Kidney capillary endothelial cell (primary cell): ENCODE results near the gene ERBB4.

Source experiments
- DNase-seq: peaks from one replicate; pipeline ENCODE4 v3.0.0-alpha.2; 2018; ENCODE audit warnings: low spot score

The ERBB4 gene

DNA sequence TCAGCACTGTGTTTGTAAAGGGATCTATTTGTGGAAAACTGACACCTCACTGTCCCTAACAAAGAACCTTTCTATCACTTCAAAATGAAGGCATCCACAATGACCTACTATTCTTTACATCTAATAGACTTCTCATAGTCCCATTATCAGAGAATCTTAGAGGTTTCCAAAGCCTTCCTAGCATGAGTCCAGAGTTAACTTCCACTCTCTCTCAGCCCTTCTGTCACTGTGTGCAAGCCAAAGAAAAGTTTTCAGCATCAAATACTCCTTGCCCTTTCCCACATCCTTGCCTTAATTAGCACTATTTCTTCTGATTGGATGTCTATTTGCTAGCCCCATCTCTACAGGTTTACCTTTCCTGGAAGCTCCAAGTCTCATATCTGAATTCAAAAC, 178.5 kb downstream of the ERBB4 start:
- no peak for DNase-seq

DNA sequence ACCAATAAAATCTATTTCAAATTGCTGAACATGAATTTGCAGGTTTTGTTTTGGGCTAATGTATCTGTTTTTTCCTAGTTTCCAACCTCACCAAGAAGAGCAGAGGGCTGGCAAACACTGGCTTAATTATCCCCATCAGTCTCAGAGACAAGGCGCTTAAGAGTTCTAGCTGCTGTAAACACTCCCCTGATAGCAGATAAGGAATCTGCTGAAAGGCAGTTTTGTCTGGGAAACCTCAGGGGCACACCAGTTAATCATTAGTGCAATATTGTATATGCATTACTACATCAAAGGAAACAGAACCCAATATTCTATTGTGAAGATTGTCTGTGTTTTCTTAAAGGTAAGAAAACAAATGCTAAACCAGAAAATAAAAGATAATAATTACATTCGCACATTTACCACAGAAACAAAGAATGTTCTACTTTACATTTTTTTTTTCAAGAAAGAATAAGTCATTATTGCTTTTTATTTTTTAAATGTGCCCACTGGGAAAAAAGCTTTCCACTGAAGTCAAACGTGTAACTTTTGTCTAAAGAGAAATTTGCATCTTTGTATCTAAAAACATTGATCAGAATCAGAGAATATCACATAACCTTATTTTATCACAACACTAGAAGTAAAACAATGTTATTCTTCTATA, 179.1 kb downstream of the ERBB4 start:
- no peak for DNase-seq

DNA sequence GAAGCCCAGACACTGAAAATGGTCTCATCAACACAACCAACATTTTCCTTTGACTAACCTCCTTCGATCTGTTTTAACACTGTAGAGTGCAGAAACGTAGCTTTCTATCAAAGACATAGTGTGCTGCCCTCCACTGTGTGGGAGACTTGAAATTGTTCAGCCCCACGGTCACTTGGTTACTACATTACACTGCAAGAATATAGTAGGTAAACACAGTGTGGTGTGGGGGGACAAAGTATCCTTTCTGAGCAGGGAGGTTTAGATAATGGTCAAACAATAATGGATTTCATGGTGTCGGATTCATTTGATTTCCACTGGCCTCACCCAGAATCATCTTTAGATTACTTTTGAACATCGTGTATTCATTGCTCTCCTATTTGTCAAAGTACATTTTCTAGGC, 181.0 kb downstream of the ERBB4 start:
- no peak for DNase-seq

DNA sequence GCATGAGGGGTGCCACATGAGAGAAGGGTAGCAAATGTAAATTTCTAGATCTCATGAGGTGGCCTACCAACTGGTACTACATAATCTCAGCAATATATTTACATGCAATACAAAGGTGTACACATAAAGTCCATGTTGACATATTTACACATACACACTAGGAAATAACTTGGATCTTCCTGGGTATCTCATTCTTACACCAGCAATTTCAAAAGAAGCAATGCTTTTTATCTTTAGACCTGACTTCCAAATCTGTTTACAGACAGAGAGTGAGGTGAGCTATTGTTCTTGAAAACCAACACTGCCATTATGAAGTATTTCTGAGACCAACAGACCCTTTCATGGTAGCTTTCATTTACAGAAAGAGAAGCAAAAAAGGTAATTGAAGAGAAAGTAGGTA, 184.2 kb downstream of the ERBB4 start:
- no peak for DNase-seq

DNA sequence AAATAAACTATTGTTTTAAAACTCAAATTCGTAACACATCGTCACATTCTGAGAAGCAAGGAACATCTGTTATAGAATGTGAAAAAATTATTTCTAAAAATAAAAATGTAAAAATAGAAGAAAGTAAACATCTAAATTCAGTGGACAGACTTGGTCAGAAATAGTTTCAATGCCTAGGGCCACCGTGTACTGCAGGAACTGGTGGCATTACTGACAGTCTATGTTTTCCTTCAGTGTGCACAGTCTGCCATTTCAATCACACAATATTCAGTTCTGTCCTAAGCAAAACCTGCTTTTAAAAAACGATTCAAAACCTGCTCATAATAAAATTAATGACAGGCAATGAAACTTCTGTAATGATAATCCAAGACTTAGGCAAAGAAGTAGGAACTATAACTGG, 190.1 kb downstream of the ERBB4 start:
- no peak for DNase-seq

DNA sequence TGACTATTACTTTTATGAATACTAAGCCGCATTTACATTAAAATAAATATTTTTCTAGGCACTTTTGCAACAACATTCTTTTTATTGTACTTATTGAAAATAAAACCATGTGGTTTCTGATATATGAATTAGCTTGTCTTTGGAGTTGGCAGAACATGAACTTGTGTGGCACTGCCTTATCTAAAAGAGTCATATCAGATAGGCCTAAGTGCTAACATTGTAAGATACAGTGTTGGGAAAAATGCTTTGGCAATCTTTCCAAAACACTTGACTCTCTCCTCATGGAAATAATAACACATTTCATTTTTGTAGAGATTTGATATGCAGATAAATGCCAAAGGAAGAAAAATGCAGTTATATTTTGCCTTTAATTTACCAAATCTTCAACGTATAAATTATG, 191.7 kb downstream of the ERBB4 start:
- DNase-seq = no peak

DNA sequence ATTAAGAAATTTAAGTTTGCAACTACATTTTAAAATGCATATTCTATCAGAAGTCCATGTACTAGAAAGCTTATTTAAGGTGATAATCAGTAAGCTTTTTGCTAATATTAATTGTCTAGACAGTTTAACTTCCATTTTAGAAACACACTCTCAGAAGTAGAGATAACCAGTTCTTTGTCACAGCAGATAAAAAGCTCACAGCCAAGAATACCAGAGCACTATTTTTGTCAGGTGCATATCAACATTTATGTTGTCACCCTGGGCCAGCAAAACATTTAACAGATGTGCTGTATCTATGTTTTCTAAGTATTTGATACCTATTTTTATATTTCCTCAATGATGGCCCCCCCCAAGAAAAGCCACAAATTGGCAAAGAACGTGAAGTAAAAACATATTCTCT, 192.6 kb downstream of the ERBB4 start:
- no peak for DNase-seq

DNA sequence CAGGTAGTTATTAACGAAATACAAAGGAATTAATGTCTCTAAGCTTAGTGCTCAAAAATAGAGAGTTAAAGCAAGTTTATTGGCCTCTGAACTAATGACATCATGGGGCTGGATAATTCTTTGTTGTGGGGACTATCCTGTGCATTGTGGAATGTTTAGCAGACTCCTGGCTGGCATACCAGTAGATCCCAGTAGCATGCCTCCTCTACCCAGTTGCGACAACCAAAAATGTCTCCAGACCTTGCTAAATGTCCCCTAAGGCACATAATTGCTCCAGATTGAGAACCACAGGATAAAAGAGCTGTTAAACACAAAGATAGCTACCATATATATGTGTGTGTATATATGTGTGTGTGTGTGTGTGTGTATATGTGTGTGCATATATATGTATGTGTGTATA, 194.5 kb downstream of the ERBB4 start:
- no peak for DNase-seq

DNA sequence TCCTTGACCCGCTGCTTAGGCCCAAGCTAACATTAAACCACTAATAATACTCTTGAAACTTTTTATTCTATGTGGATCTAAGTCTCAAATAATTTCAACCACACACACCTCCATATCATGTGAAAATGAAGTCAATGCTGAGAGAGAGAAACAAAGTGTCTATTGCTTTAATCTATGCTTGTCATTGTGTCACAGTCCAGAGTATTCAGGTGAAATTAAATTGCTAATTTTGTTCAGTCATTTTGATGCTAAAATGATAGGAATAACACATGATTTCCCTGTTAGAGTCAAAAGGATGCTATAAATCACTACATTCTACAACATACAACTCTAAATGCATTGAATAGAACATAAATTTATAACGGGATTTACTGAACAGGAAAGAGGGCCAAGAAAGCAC, 195.4 kb downstream of the ERBB4 start:
- no peak for DNase-seq

DNA sequence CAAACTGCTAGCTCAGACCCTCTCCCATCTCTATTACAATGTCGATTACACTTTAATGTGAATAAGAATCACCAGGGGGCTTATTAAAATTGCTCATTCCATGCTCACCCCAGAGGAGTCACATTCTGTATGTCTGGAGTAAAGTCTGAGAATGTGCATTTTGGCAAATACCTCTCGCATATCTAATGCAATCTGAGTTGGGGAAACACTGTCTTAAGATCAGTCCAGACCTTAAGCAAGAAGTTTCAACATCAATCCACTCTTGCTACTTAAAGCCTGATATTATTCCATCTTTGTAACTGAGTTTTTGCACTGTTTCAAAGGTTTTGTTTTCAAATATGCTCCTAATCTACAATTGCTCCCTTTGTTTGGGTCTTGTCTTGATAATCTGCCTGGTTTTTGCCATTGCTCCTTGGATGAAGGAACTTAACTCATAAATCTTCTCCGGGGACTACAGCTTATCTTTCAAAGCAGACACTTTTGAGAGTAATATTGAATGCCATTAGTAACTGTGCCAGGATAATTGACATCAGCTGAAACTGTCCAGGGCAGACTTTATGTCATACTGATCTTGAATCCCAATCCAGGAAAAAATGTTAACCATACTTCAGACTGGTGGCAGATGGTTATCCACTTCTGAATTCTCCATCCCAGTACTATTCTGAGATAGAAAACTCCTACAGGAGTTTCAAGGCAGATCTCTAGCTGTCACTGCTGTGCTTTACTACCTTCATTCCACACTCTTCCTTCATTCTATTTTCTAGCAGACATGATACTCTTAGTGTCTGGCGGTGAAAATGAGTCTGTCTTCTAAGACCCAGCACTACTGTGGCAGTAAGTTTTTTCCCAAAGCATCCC, 200.9 kb downstream of the ERBB4 start:
- DNase-seq = no peak

DNA sequence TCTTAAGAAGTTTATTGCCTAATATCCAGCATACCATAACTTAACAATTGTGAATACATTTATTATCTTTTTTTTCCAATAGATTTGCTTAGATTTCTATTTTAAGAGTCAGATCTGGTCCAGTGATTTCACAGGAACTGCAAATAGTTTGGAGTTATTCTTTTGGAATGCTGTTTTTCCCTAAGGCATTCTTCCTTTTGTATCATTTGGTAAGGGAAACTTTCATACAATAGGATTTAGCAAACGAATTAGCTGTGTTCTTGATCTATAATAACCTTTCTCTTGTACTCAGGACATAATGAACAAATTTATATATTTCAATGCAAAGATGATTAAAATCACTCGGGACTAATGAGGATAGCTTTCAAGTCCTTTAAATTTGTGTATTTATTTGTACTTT, 201.6 kb downstream of the ERBB4 start:
- no peak for DNase-seq

DNA sequence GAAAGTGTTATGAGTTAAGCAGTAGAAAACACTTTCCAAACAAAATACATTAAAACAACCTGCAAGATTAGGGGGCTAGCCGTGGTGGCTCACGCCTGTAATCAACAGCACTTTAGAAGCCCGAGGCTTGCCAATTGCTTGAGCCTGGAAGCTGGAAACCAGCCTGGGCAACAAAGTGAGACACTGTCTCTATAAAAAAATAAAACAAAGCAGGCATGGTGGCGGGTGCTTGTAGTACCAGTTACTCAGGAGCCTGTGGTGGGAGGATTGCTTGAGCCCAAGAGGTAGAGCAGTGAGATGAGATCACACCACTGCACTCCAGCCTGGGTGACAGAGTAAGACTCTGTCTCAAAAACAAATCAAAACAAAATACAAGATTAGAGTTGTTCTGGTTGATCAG, 208.3 kb downstream of the ERBB4 start:
- no peak for DNase-seq

DNA sequence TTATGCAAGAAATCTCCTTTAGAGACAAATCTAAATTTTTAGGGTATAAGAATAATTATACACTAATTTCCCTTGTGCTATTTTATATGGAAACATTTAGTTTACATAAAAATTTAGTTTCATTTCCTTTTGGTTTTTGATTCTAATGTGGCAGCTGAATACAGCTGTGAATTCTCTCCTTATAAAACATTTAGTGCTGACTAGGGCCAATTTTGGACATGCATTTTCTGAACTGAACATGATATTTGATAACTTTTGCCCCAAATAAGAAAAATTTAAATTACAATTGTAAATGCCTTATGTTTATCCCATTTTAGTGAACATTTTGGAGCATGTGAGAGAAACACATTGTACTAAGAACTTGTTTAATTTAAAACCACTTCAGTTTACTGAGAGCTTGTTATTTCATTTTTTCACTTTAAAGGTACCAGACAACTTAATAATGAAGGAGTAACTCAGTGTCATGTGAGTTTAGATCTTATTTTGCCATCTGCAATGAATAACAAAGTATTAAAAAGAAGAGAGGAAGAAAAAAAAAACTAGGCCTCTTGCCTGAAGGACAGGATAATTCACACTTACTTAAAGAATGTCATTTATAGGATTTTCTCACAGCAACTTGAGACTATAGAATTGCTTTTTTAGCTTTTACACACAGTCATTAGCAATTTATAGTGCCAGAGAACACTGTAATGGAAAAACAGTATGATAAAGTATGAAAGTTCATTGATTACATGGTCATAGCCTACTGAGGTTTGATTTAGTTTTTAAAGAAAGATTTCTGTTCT, 209.7 kb downstream of the ERBB4 start:
- no peak for DNase-seq

DNA sequence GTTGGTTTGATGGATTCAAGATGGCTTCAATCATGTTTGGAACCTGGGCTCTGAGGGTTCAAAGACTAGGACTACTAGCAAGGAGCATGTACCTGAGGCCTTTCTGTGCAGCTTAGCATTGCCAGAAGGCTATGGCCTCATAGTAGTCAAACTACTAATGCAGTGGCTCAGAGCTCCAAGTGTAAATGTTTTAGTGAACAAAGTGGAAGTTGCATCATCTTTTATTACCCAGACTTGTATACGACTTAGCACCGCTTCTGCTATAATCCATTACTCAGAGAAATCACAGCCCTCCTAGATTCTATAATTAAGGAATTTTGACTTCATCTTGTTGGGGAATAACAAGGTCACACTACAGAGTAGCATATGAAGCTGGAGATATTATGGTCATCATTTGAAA, 210.5 kb downstream of the ERBB4 start:
- no peak for DNase-seq

DNA sequence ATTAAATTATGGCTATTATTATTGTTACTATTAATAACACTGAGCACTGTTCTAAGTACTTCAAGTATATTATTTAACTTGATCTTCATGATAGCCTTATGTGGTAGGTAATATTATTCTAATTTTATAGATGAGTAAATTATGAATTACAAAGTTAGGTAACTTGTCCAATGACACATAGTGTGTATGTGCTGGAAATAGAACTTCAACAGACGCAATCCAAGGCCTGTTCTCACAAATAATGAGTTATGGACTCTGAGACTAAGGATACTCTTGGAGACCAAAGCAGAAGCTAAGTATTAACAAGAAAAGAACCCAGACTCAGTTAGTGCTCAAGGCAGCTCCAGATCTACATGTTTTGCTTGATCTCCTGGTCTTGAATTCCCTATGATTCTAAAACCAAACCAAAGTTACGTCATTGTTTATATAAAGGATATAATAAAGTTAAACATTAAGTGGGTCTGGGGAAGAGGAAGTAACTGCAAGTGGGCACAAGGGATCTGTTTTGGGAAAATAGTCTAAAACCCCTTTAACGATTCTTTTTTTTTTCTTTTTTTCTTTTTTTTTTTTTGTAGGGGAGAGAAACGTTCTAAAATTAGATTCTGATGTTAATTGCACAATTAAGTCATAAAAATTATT, 211.3 kb downstream of the ERBB4 start:
- DNase-seq = no peak

DNA sequence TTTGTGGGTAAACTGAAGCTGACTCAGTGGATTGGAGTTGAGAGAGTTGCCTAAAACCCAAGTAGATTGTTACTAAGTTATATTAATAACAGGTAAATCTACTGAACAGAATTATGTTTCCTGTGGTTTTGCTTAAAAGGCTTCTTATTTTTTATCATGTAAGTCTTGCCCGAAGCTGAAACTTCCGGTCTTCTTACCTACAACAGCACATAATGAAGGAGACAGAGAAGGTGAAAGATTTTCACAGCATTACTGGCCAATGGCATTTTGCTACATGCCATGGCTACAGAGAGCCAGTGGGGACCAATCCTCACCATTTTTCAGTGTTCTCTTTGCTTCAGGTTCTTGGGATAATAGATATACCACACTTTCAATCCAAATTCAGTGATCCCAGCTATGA, 220.0 kb downstream of the ERBB4 start:
- DNase-seq = no peak

DNA sequence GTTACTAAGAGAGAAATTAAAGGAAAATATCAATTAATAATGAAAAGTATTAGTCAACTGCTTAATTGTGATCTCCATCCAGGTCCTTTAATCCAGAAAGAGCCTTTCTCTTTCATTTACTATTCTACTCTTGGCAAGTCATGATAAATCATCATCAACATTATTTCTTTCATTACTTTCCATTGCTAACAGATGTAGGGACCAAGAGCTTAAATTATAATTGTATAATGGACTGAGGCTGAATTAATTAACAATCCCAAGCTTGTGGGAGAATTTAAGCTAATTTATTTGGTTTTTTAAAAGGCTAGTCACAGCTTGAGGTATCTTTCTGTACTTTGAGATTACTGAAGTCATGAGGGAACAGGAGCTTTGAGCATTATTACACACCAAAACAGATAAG, 223.9 kb downstream of the ERBB4 start:
- no peak for DNase-seq

DNA sequence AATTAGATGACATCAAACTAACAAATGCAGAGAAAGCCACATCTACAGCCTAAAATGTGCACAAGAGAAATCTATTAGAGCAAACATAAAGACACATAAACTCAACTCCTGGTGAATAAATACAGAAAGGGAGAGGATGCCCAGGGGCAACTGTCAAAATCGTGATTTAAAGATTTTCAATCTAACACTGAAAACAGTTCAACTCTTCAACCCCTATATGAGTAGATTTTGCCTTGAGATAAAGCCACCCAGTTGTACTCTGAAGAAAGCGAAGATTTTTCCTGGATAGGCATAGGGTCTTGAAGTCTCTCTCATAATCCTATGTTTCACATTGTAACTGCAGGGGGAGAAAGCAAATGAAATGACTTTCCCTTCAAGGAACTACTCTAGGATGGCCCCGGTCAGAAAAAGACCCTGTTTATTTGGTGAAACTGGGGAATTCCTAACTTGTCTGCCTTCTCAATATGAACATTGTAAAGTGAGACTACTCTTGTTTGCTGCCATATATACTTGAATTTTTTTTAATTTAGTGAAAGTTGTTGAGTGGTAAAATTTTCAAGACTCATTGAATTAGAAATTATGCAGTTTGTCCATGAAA, 226.7 kb downstream of the ERBB4 start:
- no peak for DNase-seq

DNA sequence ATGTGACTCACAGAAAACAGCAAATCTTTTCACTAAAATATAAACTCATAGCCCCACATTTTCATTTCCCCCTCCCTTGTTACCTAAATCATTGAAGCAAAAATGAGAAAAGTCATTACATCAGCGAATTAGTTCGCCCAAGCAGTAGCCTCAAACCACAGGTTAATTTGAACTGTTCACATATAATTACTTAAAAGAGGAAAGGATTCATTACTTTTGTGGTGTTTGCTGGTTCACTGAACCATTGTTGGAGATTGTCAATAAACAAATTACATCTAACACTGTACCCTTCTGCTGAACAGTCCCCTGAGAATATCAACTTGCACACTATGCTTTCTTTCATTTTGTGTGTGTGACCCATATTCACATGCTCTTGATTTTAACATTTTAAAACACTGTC, 238.7 kb downstream of the ERBB4 start:
- no peak for DNase-seq

DNA sequence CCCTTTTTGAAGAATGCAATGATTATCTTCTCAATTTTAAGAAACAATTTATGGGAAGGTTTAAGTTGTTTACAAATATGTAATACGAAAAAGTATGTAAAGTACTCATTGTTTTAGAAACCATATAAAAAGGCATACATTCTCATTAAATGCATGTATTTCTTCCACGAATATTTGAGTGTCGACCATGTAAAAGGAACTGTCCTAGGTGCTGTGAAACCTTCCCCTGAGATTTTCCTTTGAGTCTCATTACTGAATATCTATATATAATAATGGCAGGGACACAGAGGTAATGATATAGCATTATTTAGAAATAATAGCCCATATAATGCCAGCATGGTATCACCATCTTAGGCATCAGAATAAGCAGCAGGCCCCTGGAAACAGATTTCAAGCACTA, 239.3 kb downstream of the ERBB4 start:
- DNase-seq = no peak

DNA sequence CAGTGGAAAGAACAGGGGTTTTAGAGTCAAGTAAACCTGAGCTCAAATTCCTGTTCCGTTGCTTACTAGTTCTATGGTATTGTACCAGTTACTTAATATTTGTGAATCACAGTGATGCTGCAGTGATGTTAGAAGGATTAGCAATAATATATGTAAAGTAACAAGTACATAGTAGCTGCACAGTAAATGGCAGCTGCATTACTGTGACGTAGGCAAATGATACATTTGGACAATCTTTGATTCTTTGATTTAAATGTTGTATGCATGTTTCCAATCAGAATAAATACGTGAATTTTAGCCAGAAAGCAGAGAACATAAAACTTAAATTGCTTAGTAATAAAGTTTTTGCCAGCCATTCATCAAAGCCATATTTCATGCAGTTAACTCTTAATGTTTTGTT, 243.0 kb downstream of the ERBB4 start:
- no peak for DNase-seq

DNA sequence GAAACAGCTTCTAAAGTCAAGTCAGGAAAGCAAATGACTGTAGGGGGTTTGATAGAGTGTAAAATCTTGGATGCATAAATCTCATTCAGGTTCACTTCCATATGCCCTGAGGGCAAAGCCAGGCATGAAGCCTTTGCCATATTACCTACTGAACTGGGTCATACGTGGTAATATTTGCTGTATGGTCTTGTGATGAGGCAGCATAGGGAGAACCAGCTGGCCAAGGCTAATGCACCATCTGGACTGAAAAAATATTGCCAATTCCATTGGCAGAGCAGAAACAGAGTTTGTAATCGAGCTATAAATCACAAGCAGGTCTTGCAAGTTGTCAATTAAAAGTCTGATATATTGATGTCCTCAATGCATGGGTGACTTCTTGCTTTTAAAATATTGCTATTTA, 243.8 kb downstream of the ERBB4 start:
- no peak for DNase-seq
